Stomach (tissue), 9 donors: Measurements from ENCODE around the gene FOXP2. TPM values are rescaled to one million over a fixed set of nuclear protein-coding genes. Genes with fewer than 3 reads are reported as not detected.

Experiments
- DNase-seq, 2 donors: peaks; one replicate each; pipeline versions ENCODE4 v3.0.0 to v3.0.0-alpha.2; 2013 to 2019
- H3K27ac ChIP-seq, 5 donors: fragments of 200-600 bp in 4 of 5; sonication (generic) in 4 of 5; one replicate each; pipeline ENCODE4 v1.5.1; 2013 to 2019; ENCODE audit warnings: mild to moderate bottlenecking in 1 of 5, moderate library complexity in 1 of 5
- H3K27me3 ChIP-seq, 3 donors: fragments of 200-600 bp; sonication (generic); one replicate each; pipeline ENCODE4 v1.5.1; 2017 to 2019; ENCODE audit warnings: mixed run types in 1 of 3
- H3K36me3 ChIP-seq, 4 donors: fragments of 200-600 bp; sonication (generic); 1 replicate in 3 of 4; 2 replicates in 1 of 4; pipeline ENCODE4 v1.5.1; 2016 to 2019
- H3K4me1 ChIP-seq, 4 donors: fragments of 200-600 bp; sonication (generic); one replicate each; pipeline ENCODE4 v1.5.1; 2016 to 2019
- H3K4me3 ChIP-seq, 4 donors: fragments of 200-600 bp; sonication (generic) in 3 of 4; one replicate each; pipeline ENCODE4 v1.5.1; 2016 to 2019; ENCODE audit warnings: mild to moderate bottlenecking in 1 of 4
- H3K9me3 ChIP-seq, 4 donors: fragments of 200-600 bp; sonication (generic); one replicate each; pipeline ENCODE4 v1.5.1; 2016 to 2019
- CTCF ChIP-seq, 7 experiments: fragments of 450-650 bp in 4 of 7; fragments of 200-600 bp in 3 of 7; sonication (generic) in 3 of 7; IDR thresholded peaks; one replicate each; pipeline ENCODE4 v1.5.1; 2016 to 2019; ENCODE audit warnings: antibody characterized with exemption in 7 of 7, control low read depth in 2 of 7, mild to moderate bottlenecking in 1 of 7
- EP300 ChIP-seq: sonication (generic); formaldehyde crosslinking; IDR thresholded peaks from one replicate; pipeline ENCODE4 v1.6.1; 2017; ENCODE audit warnings: antibody characterized with exemption
- POLR2A ChIP-seq, 4 donors: fragments of 450-650 bp; IDR thresholded peaks; one replicate each; pipeline ENCODE4 v1.6.1; 2016; ENCODE audit warnings: antibody characterized with exemption in 4 of 4, control low read depth in 2 of 4, mild to moderate bottlenecking in 1 of 4, moderate library complexity in 1 of 4
- POLR2AphosphoS5 ChIP-seq, 3 donors: sonication (generic); formaldehyde crosslinking; IDR thresholded peaks; one replicate each; pipeline ENCODE4 v1.6.1; 2016; ENCODE audit warnings: antibody characterized with exemption in 3 of 3
- WGBS, 5 donors: extraction: QIAGEN DNeasy Blood & Tissue Kit in 3 of 5; methylation state at CpG; one replicate each; pipeline versions ENCODE4 v1.1.5 to v1.1.7; 2013 to 2018; 5-methylcytosine and 5-hydroxymethylcytosine counted together
- intact Hi-C: fragments of 100-400 bp; cut with DNase I; formaldehyde crosslinking; loops from one replicate; pipeline ENCODE4 v1.15.1; 2023; ENCODE audit warnings: low total_unique reads
- polyA plus RNA-seq, 3 donors: library from polyadenylated mRNA; stranded (reverse); fragments of 200-250 nt; gene quantifications; one replicate each; pipeline ENCODE4 v1.2.3, GENCODE V29; 2013
- total RNA-seq, 5 donors: library from RNA; depleted of rRNA; stranded (reverse); fragments of >200 nt; gene quantifications; one replicate each; pipeline versions ENCODE4 v1.1.0 to v1.2.3, GENCODE V29; 2014 to 2016
- donor health status: healthy with polysubstance abuse.
- donor health status: Bipolar disorder and iron deficiency.
- donor health status: healthy.

Gene FOXP2
- total and polyA plus RNA-seq, 8 donors = 0.92 to 51.6 (median 7.1) TPM

GRCh38 chr7:114657279-114657678 lies 242.7 kb downstream of the FOXP2 start:
- Histone ChIP-seq H3K4me3 (no peak overlapping the region), H3K27me3 (no peaks in the 10 kb centered on the region), H3K27ac (no peak overlapping the region), H3K9me3 (no peaks in the 10 kb centered on the region), H3K4me1 (peaks cover 0 to 12% (median 0%) of the 10 kb centered on the region in 4 donors), H3K36me3 (no peaks in the 10 kb centered on the region)
- no peak for DNase-seq
- intact Hi-C loops = no loop called here
- TF ChIP-seq POLR2AphosphoS5 (IDR thresholded peaks at IDR 0.05) (no peak), CTCF (IDR thresholded peaks at IDR 0.05) (no peak), EP300 (no peak)
- WGBS, 5 donors = 84 to 91% (median 86%) methylated on average over 2 of the region's 2 CpGs

GRCh38 chr7:114658216-114658615 lies 243.6 kb downstream of the FOXP2 start:
- WGBS, 5 donors = 84 to 94% (median 91%) methylated on average over 4 of the region's 4 CpGs
- no peaks in the 10 kb centered on the region for H3K27me3 ChIP-seq
- H3K4me1 ChIP-seq = peaks cover 0 to 12% (median 0%) of the 10 kb centered on the region in 4 donors
- no peak overlapping the region for H3K4me3 ChIP-seq
- no peak for TF ChIP-seq CTCF (IDR thresholded peaks at IDR 0.05)
- TF ChIP-seq POLR2A (IDR thresholded peaks at IDR 0.05) = no peak
- no peak for TF ChIP-seq EP300
- no peak for TF ChIP-seq POLR2AphosphoS5 (IDR thresholded peaks at IDR 0.05)
- intact Hi-C loops = no loop called here
- no peak overlapping the region for H3K27ac ChIP-seq
- no peaks in the 10 kb centered on the region for H3K9me3 ChIP-seq
- H3K36me3 ChIP-seq = no peaks in the 10 kb centered on the region
- no peak for DNase-seq

- Histone ChIP-seq H3K27ac (no peak overlapping the region), H3K4me3 (no peak overlapping the region), H3K9me3 (no peaks in the 10 kb centered on the region), H3K27me3 (no peaks in the 10 kb centered on the region), H3K4me1 (peaks cover 0 to 8% (median 0%) of the 10 kb centered on the region in 4 donors), H3K36me3 (no peaks in the 10 kb centered on the region)
- peak in 1 of 2 donors; percentile 21 for DNase-seq
- TF ChIP-seq CTCF (IDR thresholded peaks at IDR 0.05) (no peak), POLR2A (IDR thresholded peaks at IDR 0.05) (no peak), EP300 (no peak), POLR2AphosphoS5 (IDR thresholded peaks at IDR 0.05) (no peak)
- intact Hi-C loops = no loop called here
- 58 to 71% (median 65%) methylated on average over 7 of the region's 7 CpGs for whole genome bisulfite sequencing, 5 donors
Measured at GRCh38 chr7:114659409-114660125, 245.0 kb downstream of the FOXP2 start.

GRCh38 chr7:114660126-114660486 lies 245.5 kb downstream of the FOXP2 start:
- Histone ChIP-seq H3K36me3 (no peaks in the 10 kb centered on the region), H3K9me3 (no peaks in the 10 kb centered on the region), H3K27ac (no peak overlapping the region), H3K27me3 (no peaks in the 10 kb centered on the region), H3K4me3 (no peak overlapping the region), H3K4me1 (peaks cover 0 to 8% (median 0%) of the 10 kb centered on the region in 4 donors)
- TF ChIP-seq EP300 (no peak), POLR2AphosphoS5 (IDR thresholded peaks at IDR 0.05) (no peak), POLR2A (IDR thresholded peaks at IDR 0.05) (no peak), CTCF (IDR thresholded peaks at IDR 0.05) (no peak)
- peak in 1 of 2 donors; percentile 8 for DNase-seq
- intact Hi-C loops = no loop called here
- 0 to 14% (median 5%) methylated on average over 1 of the region's 1 CpG for WGBS, 5 donors
